Activated CD4-positive, alpha-beta T cell treated with anti-CD3 and anti-CD28 coated beads, Interleukin-2, amount 50 U/mL, for 24 hours (primary cell): ENCODE measurements around the gene GALE.
"Not testable (repeated sequence)": the region's sequence is repeated elsewhere in the genome, so short reads cannot be mapped to it uniquely, and the experiment has no call there.

Experiments used
- DNase-seq, 2 donors: peaks; one replicate each; pipeline ENCODE4 v3.0.0-alpha.2; 2020; ENCODE audit warnings: low read depth in 1 of 2, low spot score in 1 of 2

GALE gene

DNA sequence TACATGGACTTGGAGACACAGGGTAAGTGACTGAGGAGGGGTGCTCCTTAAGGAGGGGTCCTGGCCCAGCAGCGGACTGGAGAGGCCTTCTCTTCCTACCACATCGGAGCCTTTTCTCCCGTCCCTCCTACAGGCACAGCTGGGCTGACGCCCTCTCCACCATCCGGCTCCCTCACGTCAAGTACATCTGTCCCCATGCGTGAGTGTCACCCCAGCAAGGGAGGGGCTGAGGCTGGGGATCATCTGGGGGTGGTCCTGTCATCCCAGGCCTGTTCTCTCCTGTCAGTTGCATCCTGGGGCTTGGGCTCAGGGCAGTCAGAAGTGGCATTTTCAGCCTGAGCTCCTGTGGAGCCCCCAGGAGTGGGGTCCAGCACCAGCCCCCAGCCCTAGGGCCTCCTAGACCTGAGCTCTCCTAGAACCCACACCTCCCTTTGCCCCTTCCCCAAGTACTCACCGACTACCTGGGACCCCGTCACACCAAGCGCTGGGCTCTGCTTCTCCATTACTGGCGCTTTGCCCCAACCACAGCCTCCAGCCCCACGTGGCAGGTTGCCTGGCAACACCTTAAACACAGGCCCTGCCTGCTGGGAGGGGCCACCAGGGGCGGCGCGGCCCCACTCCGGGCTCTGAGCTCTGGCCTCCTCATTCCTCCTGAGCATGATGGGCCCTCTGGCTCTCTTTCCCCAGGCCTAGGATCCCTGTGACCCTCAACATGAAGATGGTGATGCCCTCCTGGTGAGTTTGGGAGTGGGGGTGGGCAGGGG lies 7.4 kb downstream of the GALE start:
- DNase-seq: no peak

DNA sequence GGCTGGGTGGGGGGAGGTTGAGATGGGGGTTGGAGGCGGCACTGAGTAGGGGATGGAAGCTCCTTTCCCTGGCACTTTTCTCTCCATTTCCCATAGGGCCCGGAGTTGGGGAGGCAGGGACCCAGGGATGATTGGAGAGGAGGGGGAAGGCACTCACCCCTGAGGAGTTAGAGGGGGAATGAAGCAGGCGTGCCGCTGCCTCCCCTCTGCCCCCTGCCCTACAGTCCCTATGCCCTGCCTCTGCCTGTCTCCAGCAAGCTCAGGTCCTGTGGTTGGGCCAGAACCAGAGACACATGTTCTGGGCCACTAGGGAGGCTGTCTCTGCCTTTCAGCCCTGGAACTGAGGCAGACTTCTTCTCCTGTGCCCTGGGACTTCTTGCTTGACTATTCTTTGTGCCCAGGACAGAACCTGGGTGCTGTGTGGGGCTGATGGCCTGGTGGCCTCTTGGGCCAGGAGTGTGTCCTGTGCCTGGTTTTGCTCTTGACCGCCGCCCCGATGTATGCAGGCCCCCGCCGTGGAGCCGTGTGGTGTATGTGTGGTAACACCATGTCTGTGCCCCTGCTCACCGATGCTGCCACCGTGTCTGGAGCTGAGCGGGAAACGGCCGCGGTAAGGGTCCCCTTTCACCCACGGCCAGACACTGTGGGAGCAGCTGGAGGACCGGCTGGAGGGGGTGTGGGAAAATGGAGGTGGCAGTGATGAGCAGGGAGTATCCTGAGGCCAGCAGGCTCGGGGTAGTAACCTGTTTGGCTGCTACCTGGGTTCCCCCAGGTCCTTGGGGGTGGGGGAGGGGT lies 8.2 kb downstream of the GALE start:
- DNase-seq: no peak

DNA sequence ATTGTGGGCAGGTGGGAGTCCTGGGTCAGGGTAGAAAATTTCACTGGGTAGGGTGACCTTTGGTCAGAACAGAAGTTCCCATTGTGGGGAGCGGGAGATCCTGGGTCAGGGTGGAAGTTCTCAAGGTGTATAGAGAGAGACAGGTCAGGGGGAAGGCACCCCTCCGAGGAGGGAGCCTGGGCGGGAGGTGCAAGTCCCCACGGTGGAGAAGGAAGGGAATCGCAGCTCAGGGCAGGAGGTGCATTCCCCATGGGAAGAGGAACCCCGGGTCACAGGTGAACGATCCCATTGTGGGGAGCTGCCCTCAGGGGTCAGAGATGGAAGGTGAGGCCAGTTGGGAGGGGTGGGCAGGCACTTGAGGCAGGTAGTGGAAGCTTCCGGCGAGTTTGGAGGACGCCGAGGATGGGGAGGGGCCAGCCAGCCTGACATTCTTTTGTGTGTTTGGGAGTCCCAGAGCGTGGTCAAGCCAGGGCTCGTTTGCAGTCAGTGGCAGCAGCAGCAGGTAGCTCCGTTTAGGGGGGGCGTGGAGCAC lies 9.0 kb downstream of the GALE start:
- peak in 1 of 2 donors; percentile 14 for DNase-seq

DNA sequence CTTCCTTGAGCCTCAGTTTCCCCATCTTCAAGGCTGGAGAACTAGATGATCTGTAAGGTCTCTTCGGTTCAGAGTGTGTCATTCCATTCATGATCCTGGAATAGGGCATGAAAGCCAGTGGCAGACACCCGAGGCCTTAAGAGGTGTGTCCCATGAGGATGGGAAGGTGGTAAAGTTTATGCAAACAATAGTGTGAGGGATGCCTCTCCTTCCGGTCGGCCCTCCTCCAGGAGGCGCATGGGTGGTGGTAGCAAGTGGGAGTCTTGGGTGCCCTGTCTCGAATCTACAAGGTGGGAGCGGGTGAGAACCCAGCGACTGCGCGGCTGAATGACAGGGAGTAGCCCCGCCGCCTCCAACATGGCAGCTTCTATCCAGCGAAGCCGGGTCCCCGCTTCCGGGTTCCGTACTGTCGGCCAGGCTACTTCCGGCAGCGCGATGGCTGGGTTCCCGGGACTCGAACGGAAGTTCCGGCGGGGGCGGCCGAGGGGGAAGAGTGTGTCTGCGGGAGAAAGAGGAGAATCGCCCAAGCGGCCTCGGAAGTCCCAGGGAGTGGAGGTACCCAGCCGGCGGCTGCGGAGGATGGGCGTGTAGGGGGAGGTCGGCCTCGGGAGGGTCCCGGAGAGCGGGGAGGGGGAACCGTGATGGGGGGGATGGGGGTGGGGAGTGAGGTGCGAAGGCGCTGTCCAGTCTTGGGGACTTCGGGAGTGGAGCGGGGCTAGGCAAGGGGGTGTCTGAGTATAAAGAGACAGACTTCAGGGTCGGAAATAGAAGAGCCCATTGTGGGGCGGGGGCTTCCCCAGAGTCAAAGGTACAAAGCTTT lies 9.6 kb downstream of the GALE start, which contains the start of gene LYPLA2:
TSS of gene LYPLA2 (plus strand) at position 450 of the 820 bp plus-strand sequence. CDS start 1,538 bp downstream, outside the sequence.
- peak; percentile 69 to 86 for DNase-seq

DNA sequence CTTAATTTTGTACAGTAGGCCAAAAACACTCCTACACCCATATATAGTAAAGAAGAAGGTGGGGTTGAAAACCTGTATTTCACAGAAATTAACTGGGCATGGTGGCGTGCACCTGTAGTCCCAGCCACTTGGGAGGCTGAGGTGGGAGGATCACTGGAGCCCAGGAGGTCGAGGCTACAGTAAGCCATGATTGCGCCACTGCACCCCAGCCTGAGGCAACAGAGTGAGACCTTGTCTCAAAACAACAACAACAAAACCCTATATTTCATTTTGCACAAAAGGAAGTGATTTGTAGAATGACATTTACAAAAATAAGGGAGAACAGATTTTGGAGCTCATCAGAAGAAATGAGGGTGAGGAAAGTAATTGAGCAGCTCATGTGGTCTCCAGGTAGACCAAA lies 11.9 kb downstream of the GALE start:
- DNase-seq: no peak

DNA sequence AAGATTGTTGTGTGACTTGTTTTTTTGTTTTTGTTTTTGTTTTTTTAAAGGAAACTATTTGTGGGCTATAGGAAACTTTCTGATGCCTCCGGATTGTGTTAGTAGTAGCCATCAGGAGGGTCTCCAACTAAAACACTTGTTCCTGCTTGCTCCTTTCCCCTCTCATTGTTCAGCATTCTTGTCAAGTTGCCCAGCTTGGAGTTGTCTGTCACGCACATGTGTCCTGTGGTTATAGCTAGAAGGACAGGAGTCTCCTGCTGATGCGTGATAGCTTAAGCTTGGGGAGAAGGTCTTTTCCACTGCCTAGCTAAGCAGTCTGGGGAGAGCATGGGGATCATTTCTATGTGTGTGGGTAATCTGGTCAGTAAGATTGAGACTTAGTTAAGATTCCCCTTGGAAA lies 12.9 kb downstream of the GALE start:
- no peak for DNase-seq

DNA sequence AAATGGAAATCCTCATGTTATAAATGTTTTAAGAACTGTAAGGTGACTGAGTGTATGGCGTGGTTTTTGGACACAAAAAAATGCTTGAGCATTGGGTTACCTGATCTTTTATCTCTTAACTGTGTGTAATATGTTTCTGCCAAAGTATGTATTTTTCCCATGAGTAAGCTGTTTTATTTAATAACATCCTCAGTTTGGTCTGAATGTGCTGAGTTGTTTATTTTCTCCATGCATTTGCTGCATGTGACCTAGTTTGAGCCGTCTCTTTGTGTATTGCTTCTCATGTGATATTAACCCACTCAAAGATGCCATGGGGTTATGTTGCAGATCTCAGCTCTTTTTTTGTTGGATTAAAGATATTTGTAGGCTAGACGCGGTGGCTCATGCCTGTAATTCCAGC lies 15.7 kb downstream of the GALE start:
- no peak for DNase-seq

DNA sequence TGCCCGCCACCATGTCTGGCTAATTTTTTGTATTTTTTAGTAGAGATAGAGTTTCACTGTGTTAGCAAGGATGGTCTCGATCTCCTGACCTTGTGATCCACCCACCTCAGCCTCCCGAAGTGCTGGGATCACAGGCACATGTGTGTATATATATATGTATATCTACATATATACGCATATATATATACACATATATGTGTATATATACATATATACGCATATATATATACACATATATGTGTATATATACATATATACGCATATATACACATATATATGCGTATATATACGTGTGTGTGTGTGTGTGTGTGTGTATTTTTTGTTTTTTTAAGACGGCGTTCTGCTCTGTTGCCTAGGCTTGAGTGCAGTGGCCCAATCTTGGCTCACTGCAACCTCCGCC lies 17.4 kb downstream of the GALE start:
- DNase-seq: not testable (repeated sequence)

DNA sequence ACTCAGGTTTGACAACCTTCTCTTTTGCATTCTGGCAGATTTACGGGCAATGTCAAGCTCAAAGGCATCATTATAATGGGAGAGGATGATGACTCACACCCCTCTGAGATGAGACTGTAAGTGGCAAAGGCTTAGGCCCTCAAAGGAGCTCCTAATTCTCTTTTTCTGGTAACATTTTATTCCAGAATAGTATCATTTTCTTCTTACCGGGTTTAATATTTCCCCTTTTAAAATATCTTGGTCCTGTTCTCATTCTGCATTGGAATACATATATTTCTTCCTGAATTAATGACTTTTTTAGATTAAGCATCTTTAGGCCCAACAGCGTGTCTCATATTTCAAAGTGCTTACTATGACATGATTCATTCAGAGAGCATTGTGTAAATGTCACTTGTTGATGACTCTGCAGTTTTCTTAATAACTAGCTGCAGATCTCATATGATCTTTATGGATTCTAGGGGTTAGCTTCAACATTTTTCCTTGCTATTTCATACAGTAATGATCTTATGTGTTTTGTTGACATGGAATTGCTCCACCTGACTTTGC lies 20.7 kb downstream of the GALE start:
- no peak for DNase-seq

DNA sequence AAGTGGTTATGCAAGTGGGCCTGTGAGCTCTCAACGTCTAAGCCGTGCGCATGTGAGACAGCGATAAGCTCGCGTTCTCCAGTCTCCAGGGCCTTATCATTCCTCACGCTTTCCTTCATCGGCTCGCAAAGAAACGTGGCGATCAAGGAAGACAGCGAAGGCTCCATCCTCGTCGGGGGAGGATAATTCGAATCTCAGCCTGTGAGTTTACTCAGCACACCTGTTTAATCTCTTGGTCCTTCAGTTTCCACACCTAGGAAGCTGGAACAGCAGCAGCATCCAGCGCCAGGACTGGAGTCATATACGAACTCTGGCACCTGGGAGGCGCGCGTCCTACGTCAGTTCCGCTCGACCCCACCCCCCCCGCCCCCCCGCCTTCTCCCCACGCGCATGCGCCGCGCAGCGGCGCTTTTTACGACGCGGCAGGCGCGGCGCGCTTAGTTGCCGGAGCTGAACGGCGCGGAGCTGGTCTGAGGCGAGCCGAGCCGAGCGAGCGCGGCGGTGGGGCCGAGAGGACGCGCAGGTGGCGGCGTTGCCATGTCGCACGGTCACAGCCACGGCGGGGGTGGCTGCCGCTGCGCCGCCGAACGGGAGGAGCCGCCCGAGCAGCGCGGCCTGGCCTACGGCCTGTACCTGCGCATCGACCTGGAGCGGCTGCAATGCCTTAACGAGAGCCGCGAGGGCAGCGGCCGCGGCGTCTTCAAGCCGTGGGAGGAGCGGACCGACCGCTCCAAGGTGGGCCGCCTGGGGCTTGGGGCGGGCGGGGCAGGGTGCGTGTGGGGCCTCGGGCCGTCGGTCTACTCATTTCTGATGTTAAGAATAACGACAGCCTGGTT lies 22.4 kb downstream of the GALE start, which contains the start of gene PITHD1:
TSS of gene PITHD1 (plus strand) at position 440 of the 836 bp plus-strand sequence. CDS start at position 538, 98 bp downstream.
- peak; percentile 63 for DNase-seq

DNA sequence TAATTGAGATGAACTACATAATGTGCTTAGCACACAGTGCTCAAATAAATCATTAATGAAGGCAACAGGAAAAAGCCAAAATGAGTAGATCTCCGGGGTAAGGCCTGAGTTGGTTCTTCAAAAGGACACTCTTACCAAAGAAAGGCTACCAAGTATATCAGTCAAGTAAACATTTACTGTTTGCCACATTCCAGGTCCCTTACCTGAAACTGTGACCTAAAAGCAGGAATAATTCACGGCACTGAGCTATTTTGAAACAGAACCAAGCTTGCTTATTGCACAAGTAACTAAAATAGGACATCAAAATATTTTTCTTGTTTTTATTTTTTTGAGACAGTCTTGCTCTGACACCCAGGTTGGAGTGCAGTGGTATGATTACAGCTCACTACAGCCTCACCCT lies 24.3 kb downstream of the GALE start:
- DNase-seq: no peak

DNA sequence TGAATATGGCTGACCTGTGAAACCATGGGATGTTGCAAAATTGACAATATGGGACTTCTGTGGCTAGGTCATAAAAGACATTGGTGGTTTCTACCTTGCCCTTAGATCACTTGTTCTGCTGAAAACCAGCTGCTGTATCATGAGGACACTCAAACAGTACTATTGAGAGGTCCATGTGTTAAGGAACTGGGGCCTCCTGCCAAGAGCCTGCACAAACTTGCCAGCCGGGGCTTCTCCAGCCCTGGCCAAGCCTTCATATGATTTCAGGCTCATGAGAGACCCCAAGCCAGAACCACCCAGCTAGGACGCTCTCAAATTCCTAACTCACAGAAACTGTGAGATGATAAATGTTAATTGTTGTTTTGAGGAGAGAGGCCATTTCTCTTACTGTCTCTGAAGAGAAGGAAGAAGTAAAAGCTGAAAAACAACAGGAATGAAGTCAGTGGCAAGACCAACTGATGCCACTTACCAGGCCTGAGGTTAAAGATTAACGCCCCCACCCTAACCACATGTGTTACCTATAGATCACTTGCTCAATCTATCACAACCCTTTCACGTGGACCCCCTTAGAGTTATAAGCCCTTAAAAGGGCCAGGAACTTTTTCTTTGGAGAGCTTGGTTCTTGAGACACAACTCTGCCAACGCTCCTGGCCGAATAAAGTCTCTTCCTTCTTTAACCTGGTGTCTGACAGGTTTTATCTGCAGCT lies 26.2 kb downstream of the GALE start:
- DNase-seq: no peak

DNA sequence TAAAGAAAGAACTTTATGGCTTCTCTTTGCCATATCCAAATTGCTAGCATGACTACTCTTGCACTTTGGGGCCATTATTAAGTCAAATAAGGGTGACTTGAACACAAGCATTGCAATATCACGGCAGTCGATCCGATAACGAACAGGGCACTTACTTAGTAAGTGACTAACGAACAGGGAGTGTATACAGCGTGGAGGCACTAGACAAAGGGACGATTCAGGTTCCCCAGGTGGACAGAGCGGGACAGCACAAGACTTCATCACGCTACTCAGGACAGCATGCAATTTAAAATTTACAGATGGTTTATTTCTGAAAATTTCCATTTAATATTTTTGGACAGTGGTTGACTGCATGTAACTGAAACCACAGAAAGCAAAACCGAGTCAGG lies 27.7 kb downstream of the GALE start:
- DNase-seq: no peak

DNA sequence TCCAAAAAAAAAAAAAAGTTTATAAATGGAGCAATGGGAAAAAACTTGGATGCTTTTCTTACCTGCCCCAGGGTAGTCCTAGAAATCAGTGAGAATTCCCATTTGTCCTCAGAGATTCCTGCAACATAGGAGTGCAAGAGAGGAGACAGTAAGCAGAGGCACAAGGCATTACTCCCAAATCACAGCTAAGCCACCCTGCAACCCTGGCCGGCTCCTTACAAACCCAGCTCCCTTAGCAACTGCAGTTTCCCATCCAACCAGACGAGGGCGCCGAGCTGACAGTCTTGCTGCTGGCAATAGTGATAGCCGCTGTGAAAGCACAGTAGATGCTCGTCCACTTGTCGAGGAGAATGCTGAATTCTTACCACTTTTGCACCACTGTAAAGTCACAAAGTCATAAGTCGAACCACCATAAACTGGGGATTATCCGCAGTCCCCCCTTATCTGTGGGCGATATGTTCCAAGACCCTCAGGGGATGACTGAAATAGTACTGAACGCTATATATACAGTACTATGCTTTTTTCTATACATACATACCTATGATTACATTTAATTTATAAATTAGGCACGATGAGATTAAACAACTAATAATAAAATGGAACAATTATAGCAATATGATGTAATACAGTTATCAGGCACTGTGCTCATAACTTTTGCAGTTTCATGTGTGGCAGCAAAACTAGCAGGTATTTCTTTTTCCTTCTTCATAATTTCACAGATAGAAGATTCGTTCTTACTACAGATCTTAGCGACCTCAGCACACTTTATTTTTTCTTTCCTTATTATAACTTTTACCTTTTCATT lies 28.3 kb downstream of the GALE start:
- DNase-seq: peak; percentile 68 to 83

DNA sequence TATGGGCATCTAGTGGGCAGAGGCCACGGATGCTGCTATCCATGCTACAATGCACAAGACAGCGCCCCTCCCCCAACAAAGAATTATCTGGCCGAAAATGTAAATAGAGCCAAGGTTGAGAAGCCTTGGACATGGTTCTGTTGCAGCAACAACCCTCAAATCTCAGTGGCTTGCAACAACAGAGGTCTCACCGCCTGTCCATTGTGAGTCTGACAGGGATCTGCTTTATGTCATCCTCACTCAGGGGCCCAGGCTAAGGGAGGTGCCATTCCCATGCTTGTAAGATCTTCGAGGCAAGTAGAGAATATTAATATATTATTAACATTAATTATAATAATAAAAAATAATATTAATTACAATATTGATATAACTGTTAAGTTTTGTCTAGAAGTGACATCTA lies 31.8 kb downstream of the GALE start:
- DNase-seq: no peak

DNA sequence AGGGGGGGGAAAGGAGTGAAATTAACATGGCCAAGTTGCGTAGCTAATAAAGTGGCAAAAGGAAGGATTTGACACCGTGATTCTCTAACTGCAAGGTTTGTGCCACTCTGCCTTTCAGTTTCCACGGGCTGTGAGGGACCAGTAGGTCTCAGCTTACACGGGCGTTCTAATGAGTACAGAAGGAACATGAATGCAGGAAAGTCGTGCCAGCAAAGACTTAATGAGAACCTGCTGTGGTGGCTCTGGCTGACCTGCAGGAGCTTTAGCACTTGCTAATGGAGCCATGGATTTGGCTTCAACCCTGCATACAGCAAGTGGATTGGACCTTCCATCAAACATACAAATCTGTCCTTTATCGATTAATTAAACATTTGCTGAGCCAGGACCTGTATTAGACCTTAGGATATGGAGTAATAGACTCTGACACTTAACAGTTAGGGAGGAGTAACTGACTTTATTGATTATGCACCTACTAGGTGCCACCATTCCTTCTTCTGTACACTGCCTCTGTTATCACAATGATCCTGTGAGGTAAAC lies 37.4 kb downstream of the GALE start:
- no peak for DNase-seq

DNA sequence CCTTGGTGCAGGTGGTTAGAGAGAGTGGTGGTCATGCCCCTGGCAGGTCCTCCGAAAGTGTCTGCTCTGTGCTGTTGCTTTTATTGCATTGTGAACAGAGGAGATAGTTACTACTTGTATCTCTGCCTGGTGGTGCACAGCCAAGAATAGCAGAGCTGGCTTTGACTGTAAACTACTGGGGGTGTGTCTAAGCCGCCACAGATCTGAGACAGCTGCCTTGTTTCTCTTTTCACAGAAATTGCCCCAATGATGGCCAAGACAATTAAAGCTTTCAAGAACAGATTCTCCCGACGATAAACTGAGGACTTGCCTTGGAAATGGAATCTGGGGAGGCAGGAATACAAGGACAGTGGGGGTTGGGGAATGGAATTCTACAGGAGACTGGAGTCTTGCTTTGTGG lies 41.3 kb downstream of the GALE start:
- DNase-seq: no peak

DNA sequence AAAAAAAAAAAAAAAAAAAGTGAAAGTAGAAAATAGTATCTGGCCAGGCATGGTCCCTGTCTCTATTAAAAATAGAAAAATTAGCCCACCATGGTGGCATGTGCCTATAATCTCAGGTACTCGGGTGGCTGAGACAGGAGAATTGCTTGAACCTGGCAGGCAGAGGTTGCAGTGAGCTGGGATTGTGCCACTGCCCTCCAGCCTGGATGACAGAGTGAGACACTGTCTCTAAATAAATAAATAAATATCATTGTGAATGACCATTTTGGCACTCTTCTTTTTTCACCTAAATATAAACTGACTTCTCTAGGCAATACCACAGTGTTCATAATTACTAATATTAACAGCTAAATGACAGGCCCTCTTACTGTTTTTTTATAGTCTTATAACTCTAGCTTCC lies 42.7 kb downstream of the GALE start:
- DNase-seq: no peak
